NOMO-1 treated with dmso at 0.1 percent for 144 hours (cell line): ENCODE measurements around the gene SYTL2.
"Not testable (repeated sequence)": the region's sequence is repeated elsewhere in the genome, so short reads cannot be mapped to it uniquely, and the experiment has no call there.

Source experiments
- DNase-seq: peaks from one replicate; lab custom pipeline; 2025; ENCODE audit not compliant: unreplicated experiment; lab: John Stamatoyannopoulos, UW

Gene SYTL2

DNA sequence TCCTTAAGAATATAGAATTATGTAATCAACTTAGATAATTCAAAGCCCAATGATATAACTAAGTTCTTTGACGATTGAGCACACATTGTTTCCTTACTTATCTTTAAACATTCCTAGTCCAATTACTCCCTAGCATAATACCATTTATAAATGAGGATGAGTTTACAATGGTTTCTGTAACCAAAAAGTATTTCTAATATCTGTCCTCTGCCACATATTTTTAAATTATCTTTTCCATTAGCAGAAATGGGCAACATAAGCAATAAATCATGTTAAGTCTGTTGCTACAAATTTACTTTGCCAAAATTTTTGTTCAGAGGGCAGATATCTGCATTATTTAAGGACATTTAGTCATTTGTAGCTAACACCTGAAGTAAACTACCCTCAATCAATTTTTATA is 152.8 kb downstream of the SYTL2 start:
- DNase-seq: no peak

- no peak for DNase-seq
These were observed 154.2 kb downstream of the SYTL2 start for GRCh38 chr11:85656777-85657176.

GRCh38 chr11:85654343-85654742 is 156.6 kb downstream of the SYTL2 start:
- not testable (repeated sequence) for DNase-seq

GRCh38 chr11:85652786-85653447 is 158.0 kb downstream of the SYTL2 start:
- peak; percentile 63 for DNase-seq

- DNase-seq: no peak
These were observed 159.8 kb downstream of the SYTL2 start for GRCh38 chr11:85651118-85651517.

DNA sequence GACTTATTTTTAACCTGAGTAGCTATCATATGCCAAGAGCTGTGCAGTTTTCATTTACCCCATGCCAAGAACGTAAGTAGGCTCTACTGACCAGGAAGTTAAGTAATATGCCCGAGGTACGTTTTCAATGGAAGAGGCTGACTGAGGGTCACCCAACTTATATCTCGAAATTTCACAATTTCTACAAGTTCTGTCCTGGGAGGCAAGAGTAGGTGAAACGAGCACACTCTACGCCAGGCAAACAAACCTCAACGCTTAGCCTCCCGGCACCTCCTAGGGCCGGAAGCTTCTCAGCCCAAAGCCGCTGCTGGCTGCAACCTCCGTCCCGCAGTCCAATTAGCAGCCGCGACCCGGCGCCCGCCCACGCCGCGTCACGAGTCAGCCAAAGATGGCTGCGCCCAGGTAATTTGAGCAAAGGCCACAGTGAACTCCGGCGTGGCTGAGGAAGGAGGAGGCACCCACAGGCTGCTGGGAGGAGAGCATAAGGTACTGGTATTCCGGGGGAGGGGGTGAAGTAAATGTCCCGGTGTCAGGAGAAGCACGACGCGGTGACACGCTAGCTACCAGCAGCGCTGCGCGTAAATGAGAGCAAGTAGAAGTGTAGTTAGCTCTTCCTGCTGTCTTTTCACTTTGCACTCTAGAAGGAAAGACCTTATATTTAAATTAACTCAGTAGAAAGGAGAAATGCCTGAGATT is 163.2 kb downstream of the SYTL2 start, which contains the start of gene TMEM126A:
Gene TMEM126A (plus strand): TSS at position 364 of the 696 bp plus-strand sequence. CDS start 2,289 bp downstream, outside the sequence.
- peak; percentile 86 for DNase-seq

GRCh38 chr11:85647078-85647477 is 163.9 kb downstream of the SYTL2 start:
- DNase-seq: no peak
